ENCODE data around the gene HIP1R.
"Not testable (repeated sequence)": the region's sequence is repeated elsewhere in the genome, so short reads cannot be mapped to it uniquely, and the experiment has no call there.

DNA sequence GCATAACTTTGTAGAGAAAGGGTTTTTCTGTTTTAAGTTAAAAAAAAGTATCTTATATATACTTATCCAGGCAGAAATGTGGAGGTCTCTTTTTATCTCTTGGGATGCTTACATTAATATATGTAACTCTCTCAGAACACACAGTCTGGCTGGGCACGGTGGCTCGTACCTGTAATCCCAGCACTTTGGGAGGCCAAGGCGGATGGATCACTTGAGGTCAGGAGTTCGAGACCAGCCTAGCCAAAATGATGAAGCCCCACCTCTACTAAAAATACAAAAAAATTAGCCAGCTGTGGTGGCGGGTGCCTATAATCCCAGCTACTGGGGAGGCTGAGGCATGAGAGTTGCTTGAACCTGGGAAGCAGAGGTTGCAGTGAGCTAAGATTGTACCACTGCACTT, 41.0 kb downstream of the HIP1R start:
- TF ChIP-seq POLR2A (IDR thresholded peaks at IDR 0.05; ENCODE audit: low read length); GATA1 (IDR thresholded peaks at IDR 0.05; ENCODE audit: low read depth, low read length): not testable (repeated sequence)

All from erythroblast (primary cell).